Trophoblast cell (in vitro differentiated cells and primary cell): ENCODE results near the gene PRKAG3.
A peak's percentile ranks its signal among the peaks of the same experiment; 100 is the strongest.

Source experiments
- DNase-seq, 2 donors: peaks; one replicate each; pipeline ENCODE4 v3.0.0-alpha.2; 2016
- H2AFZ ChIP-seq: 2 replicates; pipeline ENCODE4 v1.6.1; 2013; ENCODE audit warnings: low read length, moderate library complexity, mild to moderate bottlenecking; ENCODE audit not compliant: insufficient read depth, poor library complexity
- H2AK5ac ChIP-seq: 2 replicates; pipeline ENCODE4 v1.6.1; 2013; ENCODE audit warnings: mild to moderate bottlenecking, low read length
- H2BK120ac ChIP-seq: 2 replicates; pipeline ENCODE4 v1.6.1; 2013; ENCODE audit warnings: low read length, mild to moderate bottlenecking, moderate library complexity; ENCODE audit not compliant: insufficient read depth, poor library complexity
- H2BK12ac ChIP-seq: 2 replicates; pipeline ENCODE4 v1.6.1; 2013; ENCODE audit warnings: mild to moderate bottlenecking, low read length, moderate library complexity
- H2BK5ac ChIP-seq: 2 replicates; pipeline ENCODE4 v1.6.1; 2013; ENCODE audit warnings: low read length, low read depth, moderate library complexity, mild to moderate bottlenecking; ENCODE audit not compliant: poor library complexity
- H3K14ac ChIP-seq: 2 replicates; pipeline ENCODE4 v1.6.1; 2013; ENCODE audit warnings: mild to moderate bottlenecking, low read length
- H3K18ac ChIP-seq: 2 replicates; pipeline ENCODE4 v1.6.1; 2013; ENCODE audit warnings: mild to moderate bottlenecking, low read length
- H3K23ac ChIP-seq: 2 replicates; pipeline ENCODE4 v1.6.1; 2013; ENCODE audit warnings: low read length
- H3K27ac ChIP-seq: 2 replicates; pipeline ENCODE4 v1.5.1; 2013; ENCODE audit warnings: low read depth, mild to moderate bottlenecking, inconsistent platforms, low read length, moderate library complexity
- H3K27me3 ChIP-seq: 2 replicates; pipeline ENCODE4 v1.6.1; 2013; ENCODE audit warnings: inconsistent platforms, mild to moderate bottlenecking, low read length, moderate library complexity; ENCODE audit not compliant: insufficient read depth
- H3K36me3 ChIP-seq, 2 experiments: 1 replicate in 1 of 2; 2 replicates in 1 of 2; pipeline ENCODE4 v1.6.1; 2013; ENCODE audit warnings: low read length in 2 of 2, mild to moderate bottlenecking in 2 of 2, moderate library complexity in 1 of 2; ENCODE audit not compliant: insufficient read depth in 2 of 2, control insufficient read depth in 1 of 2
- H3K4ac ChIP-seq: 2 replicates; pipeline ENCODE4 v1.6.1; 2013; ENCODE audit warnings: low read depth, mild to moderate bottlenecking, low read length, moderate library complexity
- H3K4me1 ChIP-seq, 2 experiments: 1 replicate in 1 of 2; 2 replicates in 1 of 2; pipeline ENCODE4 v1.6.1; 2013; ENCODE audit warnings: low read length in 2 of 2, mild to moderate bottlenecking in 2 of 2, moderate library complexity in 1 of 2; ENCODE audit not compliant: insufficient read depth in 2 of 2, control insufficient read depth in 1 of 2
- H3K4me2 ChIP-seq: 2 replicates; pipeline ENCODE4 v1.6.1; 2013; ENCODE audit warnings: inconsistent platforms, mild to moderate bottlenecking, low read length, moderate library complexity
- H3K4me3 ChIP-seq: 2 replicates; pipeline ENCODE4 v1.5.1; 2013; ENCODE audit warnings: mild to moderate bottlenecking, low read depth, low read length, inconsistent platforms
- H3K79me1 ChIP-seq: one replicate; pipeline ENCODE4 v1.6.1; 2013; ENCODE audit warnings: low read length
- H3K79me2 ChIP-seq: 2 replicates; pipeline ENCODE4 v1.6.1; 2013; ENCODE audit warnings: low read length, mild to moderate bottlenecking; ENCODE audit not compliant: control insufficient read depth, insufficient read depth, poor library complexity
- H3K9ac ChIP-seq: 2 replicates; pipeline ENCODE4 v1.6.1; 2013; ENCODE audit warnings: mild to moderate bottlenecking, low read length
- H3K9me3 ChIP-seq: 2 replicates; pipeline ENCODE4 v1.6.1; 2013; ENCODE audit warnings: low read depth, mild to moderate bottlenecking, control low read depth, inconsistent platforms, low read length; ENCODE audit not compliant: insufficient read depth
- H4K12ac ChIP-seq: 2 replicates; pipeline ENCODE4 v1.6.1; 2013; ENCODE audit warnings: low read depth, mild to moderate bottlenecking, low read length, moderate library complexity
- H4K8ac ChIP-seq: 2 replicates; pipeline ENCODE4 v1.6.1; 2013; ENCODE audit warnings: low read depth, mild to moderate bottlenecking, low read length, moderate library complexity
- H4K91ac ChIP-seq: one replicate; pipeline ENCODE4 v1.6.1; 2013; ENCODE audit warnings: low read depth, mild to moderate bottlenecking, low read length, moderate library complexity
- WGBS: extraction: QIAGEN DNeasy Blood & Tissue Kit; methylation state at CpG from one replicate; pipeline ENCODE4 v1.1.7; 2013; ENCODE audit warnings: missing lambda C conversion rate; ENCODE audit not compliant: insufficient read length, insufficient coverage; ENCODE audit errors: extremely low coverage; 5-methylcytosine and 5-hydroxymethylcytosine counted together

Gene PRKAG3

DNA sequence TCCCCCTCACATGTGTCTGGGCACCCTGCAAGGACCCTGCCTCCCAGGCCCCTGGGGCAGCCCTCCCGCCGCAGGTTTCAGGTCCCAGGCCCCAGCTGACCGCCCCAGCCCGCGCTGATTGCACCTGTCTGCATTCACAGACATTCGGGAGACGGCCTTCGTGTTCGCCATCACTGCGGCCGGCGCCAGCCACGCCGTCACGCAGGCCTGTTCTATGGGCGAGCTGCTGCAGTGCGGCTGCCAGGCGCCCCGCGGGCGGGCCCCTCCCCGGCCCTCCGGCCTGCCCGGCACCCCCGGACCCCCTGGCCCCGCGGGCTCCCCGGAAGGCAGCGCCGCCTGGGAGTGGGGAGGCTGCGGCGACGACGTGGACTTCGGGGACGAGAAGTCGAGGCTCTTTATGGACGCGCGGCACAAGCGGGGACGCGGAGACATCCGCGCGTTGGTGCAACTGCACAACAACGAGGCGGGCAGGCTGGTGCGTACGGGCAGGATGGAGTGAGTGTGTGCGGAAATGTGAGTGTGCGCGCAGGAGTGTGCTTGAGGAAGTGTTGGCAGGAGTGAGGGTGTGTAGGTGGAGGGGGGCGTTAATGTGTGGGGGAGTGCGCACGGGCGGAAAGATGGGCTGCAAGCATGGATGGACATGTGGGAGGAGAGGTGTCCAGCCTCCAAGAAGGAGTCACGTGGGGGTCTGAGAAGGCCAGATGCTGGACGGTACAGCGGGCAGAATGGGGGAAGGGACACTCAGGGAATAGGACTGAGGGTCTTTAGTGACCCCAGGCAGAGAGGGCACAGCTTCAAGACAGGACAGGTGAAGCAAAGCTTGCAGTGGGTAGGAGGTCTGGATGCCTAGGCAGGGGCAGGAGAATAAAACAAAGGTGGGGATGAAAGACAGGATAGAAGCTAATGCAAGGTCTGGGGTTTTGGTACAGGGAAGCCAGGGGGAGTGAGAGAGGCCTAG lies 40.0 kb upstream of the PRKAG3 start:
- Histone ChIP-seq H3K79me2 (no peaks in the 10 kb centered on the region), H3K9me3 (peaks cover 3% of the 10 kb centered on the region), H4K8ac (no peak overlapping the region), H3K14ac (no peak overlapping the region), H3K9ac (no peak overlapping the region), H3K27ac (no peak overlapping the region), H3K23ac (no peak overlapping the region), H4K91ac (peak overlapping the region; percentile 32), H3K4me3 (no peak overlapping the region), H3K4ac (no peak overlapping the region), H3K36me3 (peaks cover 20 to 25% of the 10 kb centered on the region in 2 experiments), H4K12ac (no peak overlapping the region), H3K27me3 (no peaks in the 10 kb centered on the region), H3K4me2 (no peak overlapping the region), H2AK5ac (no peak overlapping the region), H3K79me1 (no peaks in the 10 kb centered on the region), H3K18ac (peak overlapping the region; percentile 59), H3K4me1 (peaks cover 23 to 26% of the 10 kb centered on the region in 2 experiments), H2BK12ac (no peak overlapping the region), H2BK120ac (no peak overlapping the region), H2BK5ac (no peak overlapping the region), H2AFZ (no peak overlapping the region)
- no CpG with 5 or more reads among the region's 60 CpGs for WGBS
- DNase-seq, result no peak

DNA sequence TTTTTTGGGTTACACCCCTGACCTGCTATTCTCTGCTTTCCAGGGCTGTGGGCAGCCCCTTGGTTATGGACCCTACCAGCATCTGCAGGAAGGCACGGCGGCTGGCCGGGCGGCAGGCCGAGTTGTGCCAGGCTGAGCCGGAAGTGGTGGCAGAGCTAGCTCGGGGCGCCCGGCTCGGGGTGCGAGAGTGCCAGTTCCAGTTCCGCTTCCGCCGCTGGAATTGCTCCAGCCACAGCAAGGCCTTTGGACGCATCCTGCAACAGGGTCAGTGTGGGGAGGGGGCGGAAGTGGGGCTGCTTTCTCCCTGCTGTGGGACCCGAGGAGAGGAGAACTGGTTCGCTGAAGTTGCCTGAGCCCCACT lies 39.4 kb upstream of the PRKAG3 start:
- Histone ChIP-seq H4K12ac (no peak overlapping the region), H2BK120ac (no peak overlapping the region), H3K4me1 (peaks cover 27% of the 10 kb centered on the region in 2 experiments), H3K4ac (no peak overlapping the region), H2BK12ac (no peak overlapping the region), H3K9ac (no peak overlapping the region), H4K91ac (no peak overlapping the region), H2BK5ac (no peak overlapping the region), H3K4me3 (no peak overlapping the region), H3K79me2 (no peaks in the 10 kb centered on the region), H2AK5ac (no peak overlapping the region), H2AFZ (no peak overlapping the region), H3K36me3 (peaks cover 20 to 25% of the 10 kb centered on the region in 2 experiments), H3K18ac (no peak overlapping the region), H3K23ac (no peak overlapping the region), H3K9me3 (peaks cover 3% of the 10 kb centered on the region), H3K27ac (no peak overlapping the region), H3K4me2 (no peak overlapping the region), H3K27me3 (no peaks in the 10 kb centered on the region), H3K14ac (no peak overlapping the region), H4K8ac (no peak overlapping the region), H3K79me1 (no peaks in the 10 kb centered on the region)
- no peak for DNase-seq
- WGBS, result no CpG with 5 or more reads among the region's 18 CpGs

DNA sequence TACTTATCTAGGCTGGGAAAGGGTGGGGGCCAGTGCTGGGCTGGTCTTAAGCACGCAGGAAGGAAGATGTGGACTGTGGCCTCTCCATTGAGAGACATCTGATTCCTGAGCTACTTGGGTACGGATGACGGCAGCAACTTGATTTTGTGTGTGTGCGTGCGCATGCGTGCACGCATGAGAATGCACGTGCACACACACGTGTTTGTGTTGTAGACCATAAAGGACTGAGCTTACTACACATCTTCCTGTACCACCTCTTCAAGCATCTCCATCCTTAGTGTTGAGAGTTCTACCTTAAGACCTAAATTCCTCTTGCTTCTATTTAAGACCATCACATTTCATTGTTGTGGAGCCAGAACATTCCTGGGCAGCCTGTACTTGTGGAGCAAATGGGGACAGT lies 37.5 kb upstream of the PRKAG3 start:
- Histone ChIP-seq H3K4me1 (peaks cover 38 to 41% of the 10 kb centered on the region in 2 experiments), H2AK5ac (no peak overlapping the region), H3K27me3 (no peaks in the 10 kb centered on the region), H3K4me3 (no peak overlapping the region), H2AFZ (no peak overlapping the region), H4K91ac (no peak overlapping the region), H3K79me1 (peaks cover 2% of the 10 kb centered on the region), H3K9ac (no peak overlapping the region), H3K36me3 (peaks cover 16 to 23% of the 10 kb centered on the region in 2 experiments), H4K8ac (no peak overlapping the region), H3K27ac (no peak overlapping the region), H2BK120ac (no peak overlapping the region), H2BK5ac (no peak overlapping the region), H2BK12ac (no peak overlapping the region), H3K18ac (no peak overlapping the region), H3K4ac (no peak overlapping the region), H3K4me2 (no peak overlapping the region), H3K79me2 (no peaks in the 10 kb centered on the region), H3K23ac (no peak overlapping the region), H3K9me3 (peaks cover 3% of the 10 kb centered on the region), H4K12ac (no peak overlapping the region), H3K14ac (no peak overlapping the region)
- DNase-seq, result no peak
- no CpG with 5 or more reads among the region's 9 CpGs for WGBS

DNA sequence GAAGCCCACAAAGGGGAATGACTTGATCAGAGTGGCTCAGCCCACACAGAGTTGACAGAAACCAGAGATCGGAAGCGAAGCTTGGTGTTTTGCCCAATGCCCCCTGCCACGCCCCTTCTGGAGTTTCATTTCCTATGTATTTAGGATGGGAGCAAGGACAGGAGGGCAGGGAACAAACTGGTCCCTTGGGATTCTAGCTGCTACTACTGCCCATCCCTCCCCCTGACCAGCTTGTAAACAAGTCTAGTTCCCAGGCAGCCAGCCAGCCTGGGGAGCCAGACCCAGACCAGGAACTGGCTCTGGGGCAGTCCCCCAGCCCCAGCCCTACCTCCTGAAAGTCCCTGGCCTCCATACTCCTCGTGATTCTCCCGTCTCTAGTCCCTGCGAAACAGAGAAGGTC lies 36.3 kb upstream of the PRKAG3 start:
- Histone ChIP-seq H3K14ac (no peak overlapping the region), H3K23ac (no peak overlapping the region), H2AFZ (no peak overlapping the region), H3K9me3 (no peaks in the 10 kb centered on the region), H3K18ac (no peak overlapping the region), H2AK5ac (no peak overlapping the region), H3K4me3 (no peak overlapping the region), H3K36me3 (peaks cover 7 to 15% of the 10 kb centered on the region in 2 experiments), H4K12ac (no peak overlapping the region), H3K79me2 (no peaks in the 10 kb centered on the region), H3K27me3 (no peaks in the 10 kb centered on the region), H2BK12ac (no peak overlapping the region), H3K79me1 (peaks cover 2% of the 10 kb centered on the region), H4K8ac (no peak overlapping the region), H4K91ac (no peak overlapping the region), H3K4me2 (no peak overlapping the region), H3K9ac (no peak overlapping the region), H3K27ac (no peak overlapping the region), H3K4ac (no peak overlapping the region), H2BK120ac (no peak overlapping the region), H2BK5ac (no peak overlapping the region), H3K4me1 (peaks cover 38 to 39% of the 10 kb centered on the region in 2 experiments)
- no peak for DNase-seq
- WGBS, result no CpG with 5 or more reads among the region's 6 CpGs
